Fibroblast of lung (primary cell): ENCODE measurements around the gene PPOX. TPM values are rescaled to one million over a fixed set of nuclear protein-coding genes. Genes with fewer than 3 reads are reported as not detected.

ENCODE experiments used
- DNase-seq, 2 donors: peaks; one replicate each; pipeline versions ENCODE4 v3.0.0 to v3.0.0-alpha.2; 2010; ENCODE audit warnings: low read depth in 2 of 2
- H2AFZ ChIP-seq: 2 replicates; pipeline ENCODE4 v1.5.1; 2012; ENCODE audit warnings: low read length, control low read depth, inconsistent platforms
- H3K27ac ChIP-seq: 2 replicates; pipeline ENCODE4 v1.5.1; 2011; ENCODE audit warnings: low read length, control low read depth; ENCODE audit not compliant: insufficient read depth
- H3K27me3 ChIP-seq: 2 replicates; pipeline ENCODE4 v1.5.1; 2011; ENCODE audit warnings: mild to moderate bottlenecking, low read length; ENCODE audit not compliant: control insufficient read depth, insufficient read depth
- H3K36me3 ChIP-seq: 2 replicates; pipeline ENCODE4 v1.5.1; 2011; ENCODE audit warnings: low read length; ENCODE audit not compliant: control insufficient read depth, insufficient read depth
- H3K4me1 ChIP-seq: 2 replicates; pipeline ENCODE4 v1.5.1; 2011; ENCODE audit warnings: low read length; ENCODE audit not compliant: control insufficient read depth, insufficient read depth; ENCODE audit errors: extremely low read depth
- H3K4me2 ChIP-seq: 2 replicates; pipeline ENCODE4 v1.5.1; 2011; ENCODE audit warnings: low read length, control low read depth; ENCODE audit not compliant: insufficient read depth; ENCODE audit errors: extremely low read depth
- H3K4me3 ChIP-seq, 4 experiments: fragments of 200-600 bp in 1 of 4; sonication (generic) in 1 of 4; replicated peaks in 1 of 4; 2 replicates each; pipeline ENCODE4 v1.5.1; 2011 to 2016; ENCODE audit warnings: low read length in 4 of 4, low read depth in 3 of 4, mild to moderate bottlenecking in 3 of 4, control low read depth in 2 of 4, inconsistent platforms in 1 of 4, mixed read lengths in 1 of 4; ENCODE audit not compliant: insufficient read depth in 1 of 4; ENCODE audit errors: control extremely low read depth in 1 of 4
- H3K79me2 ChIP-seq: 2 replicates; pipeline ENCODE4 v1.5.1; 2012; ENCODE audit warnings: mild to moderate bottlenecking, low read length, inconsistent platforms; ENCODE audit not compliant: control insufficient read depth, insufficient read depth
- H3K9ac ChIP-seq: 2 replicates; pipeline ENCODE4 v1.5.1; 2011; ENCODE audit warnings: mild to moderate bottlenecking, low read length, control low read depth; ENCODE audit not compliant: insufficient read depth
- H3K9me3 ChIP-seq: 2 replicates; pipeline ENCODE4 v1.5.1; 2012; ENCODE audit warnings: low read depth, low read length; ENCODE audit not compliant: control insufficient read depth, insufficient read depth
- H4K20me1 ChIP-seq: 2 replicates; pipeline ENCODE4 v1.5.1; 2011; ENCODE audit warnings: low read length; ENCODE audit not compliant: control insufficient read depth, insufficient read depth; ENCODE audit errors: extremely low read depth
- EZH2 ChIP-seq: IDR thresholded peaks from 2 replicates; pipeline ENCODE4 v1.5.1; 2012; ENCODE audit warnings: low read length, control low read depth, mild to moderate bottlenecking; ENCODE audit errors: missing control alignments
- polyA plus RNA-seq, 2 donors: library from polyadenylated mRNA; depleted of rRNA in 1 of 2; stranded (reverse) in 1 of 2; unstranded in 1 of 2; fragments of >200 nt; gene quantifications; 2 replicates each; pipeline ENCODE4 v1.2.1, GENCODE V29; 2011 to 2012; ENCODE audit warnings: missing spikeins in 1 of 2
- total RNA-seq: library from RNA; depleted of rRNA; stranded (reverse); fragments of >200 nt; gene quantifications from 2 replicates; pipeline ENCODE4 v1.2.1, GENCODE V29; 2014
- TF ChIP-seq, protein P1 (sequence below), 2 donors: IDR thresholded peaks in 1 of 2; conservative IDR thresholded peaks in 1 of 2; 1 replicate in 1 of 2; 2 replicates in 1 of 2; pipeline ENCODE4 v1.5.1; 2011 to 2012; ENCODE audit warnings: low read length in 2 of 2, control low read depth in 1 of 2, inconsistent platforms in 1 of 2, low read depth in 1 of 2, mild to moderate bottlenecking in 1 of 2

PPOX gene
- total and polyA plus RNA-seq, 2 donors (not counting 1 experiment from before 2014, with no cell fraction given), result 5.6 to 12.2 TPM

GRCh38 chr1:161201836-161202712 is 35.8 kb downstream of the PPOX start, which contains the start of gene NDUFS2:
NDUFS2 (plus strand) TSS chr1:161202367; CDS start chr1:161202386, 19 bp downstream.
- Histone ChIP-seq H3K4me3 (peak within 1 kb of the TSS; percentile 93 to 100 (median 98)), H3K9ac (peak within 1 kb of the TSS; percentile 94), H3K9me3 (no peaks in the 10 kb centered on the region), H4K20me1 (no peaks in the 10 kb centered on the region), H2AFZ (peak within 1 kb of the TSS; percentile 70), H3K4me2 (peak within 1 kb of the TSS; percentile 97), H3K36me3 (peaks cover 2% of the 10 kb centered on the region), H3K27ac (peak within 1 kb of the TSS; percentile 95), H3K79me2 (peaks cover 32% of the 10 kb centered on the region), H3K4me1 (peaks cover 46% of the 10 kb centered on the region), H3K27me3 (no peaks in the 10 kb centered on the region)
- TF ChIP-seq EZH2, result no peak
- TF ChIP-seq, protein P1, sequence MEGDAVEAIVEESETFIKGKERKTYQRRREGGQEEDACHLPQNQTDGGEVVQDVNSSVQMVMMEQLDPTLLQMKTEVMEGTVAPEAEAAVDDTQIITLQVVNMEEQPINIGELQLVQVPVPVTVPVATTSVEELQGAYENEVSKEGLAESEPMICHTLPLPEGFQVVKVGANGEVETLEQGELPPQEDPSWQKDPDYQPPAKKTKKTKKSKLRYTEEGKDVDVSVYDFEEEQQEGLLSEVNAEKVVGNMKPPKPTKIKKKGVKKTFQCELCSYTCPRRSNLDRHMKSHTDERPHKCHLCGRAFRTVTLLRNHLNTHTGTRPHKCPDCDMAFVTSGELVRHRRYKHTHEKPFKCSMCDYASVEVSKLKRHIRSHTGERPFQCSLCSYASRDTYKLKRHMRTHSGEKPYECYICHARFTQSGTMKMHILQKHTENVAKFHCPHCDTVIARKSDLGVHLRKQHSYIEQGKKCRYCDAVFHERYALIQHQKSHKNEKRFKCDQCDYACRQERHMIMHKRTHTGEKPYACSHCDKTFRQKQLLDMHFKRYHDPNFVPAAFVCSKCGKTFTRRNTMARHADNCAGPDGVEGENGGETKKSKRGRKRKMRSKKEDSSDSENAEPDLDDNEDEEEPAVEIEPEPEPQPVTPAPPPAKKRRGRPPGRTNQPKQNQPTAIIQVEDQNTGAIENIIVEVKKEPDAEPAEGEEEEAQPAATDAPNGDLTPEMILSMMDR (conservative IDR thresholded peaks at IDR 0.05 in 1 of 2, IDR thresholded peaks at IDR 0.05 in 1 of 2; ENCODE audit: low read depth in 1 of 2, low read length in 2 of 2), result peak; percentile 8 to 23
- DNase-seq, result peak; percentile 99

GRCh38 chr1:161206411-161207140 is 40.4 kb downstream of the PPOX start:
- peak in 1 of 2 donors; percentile 91 for DNase-seq
- Histone ChIP-seq H3K9ac (peak overlapping the region; percentile 56), H3K27me3 (no peaks in the 10 kb centered on the region), H3K79me2 (peaks cover 28% of the 10 kb centered on the region), H3K27ac (peak overlapping the region; percentile 87), H3K4me2 (no peak overlapping the region), H4K20me1 (no peaks in the 10 kb centered on the region), H3K4me1 (peaks cover 11% of the 10 kb centered on the region), H3K36me3 (peaks cover 13% of the 10 kb centered on the region), H3K9me3 (no peaks in the 10 kb centered on the region), H2AFZ (no peak overlapping the region), H3K4me3 (no peak overlapping the region)
- TF ChIP-seq, protein P1 (conservative IDR thresholded peaks at IDR 0.05 in 1 of 2, IDR thresholded peaks at IDR 0.05 in 1 of 2; ENCODE audit: low read depth in 1 of 2, low read length in 2 of 2), result no peak
- no peak for TF ChIP-seq EZH2

DNA sequence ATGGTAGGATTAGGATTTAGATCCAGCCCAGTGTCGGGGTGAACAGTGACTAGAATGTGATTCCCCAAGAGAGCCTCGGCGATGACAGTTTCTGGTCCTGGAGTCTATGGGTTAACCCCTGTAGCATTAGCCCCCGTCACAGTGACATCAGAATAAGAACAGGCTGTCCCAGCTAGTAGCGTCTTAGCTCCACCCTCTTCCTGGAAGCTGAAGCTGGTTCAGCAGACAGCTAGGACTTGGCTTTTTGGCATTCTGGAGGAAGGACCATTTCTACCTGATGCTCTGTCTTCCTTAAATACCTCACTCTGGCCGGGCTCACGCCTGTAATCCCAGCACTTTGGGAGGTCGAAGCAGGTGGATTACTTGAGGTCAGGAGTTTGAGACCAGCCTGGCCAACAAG is 40.9 kb downstream of the PPOX start:
- Histone ChIP-seq H3K4me3 (peak overlapping the region in 1 of 4 experiments; percentile 1), H3K4me1 (peaks cover 8% of the 10 kb centered on the region), H2AFZ (no peak overlapping the region), H3K36me3 (peaks cover 13% of the 10 kb centered on the region), H3K9me3 (no peaks in the 10 kb centered on the region), H4K20me1 (no peaks in the 10 kb centered on the region), H3K27me3 (no peaks in the 10 kb centered on the region), H3K79me2 (peaks cover 28% of the 10 kb centered on the region), H3K27ac (peak overlapping the region; percentile 87), H3K4me2 (no peak overlapping the region), H3K9ac (peak overlapping the region; percentile 36)
- TF ChIP-seq, protein P1 (conservative IDR thresholded peaks at IDR 0.05 in 1 of 2, IDR thresholded peaks at IDR 0.05 in 1 of 2; ENCODE audit: low read depth in 1 of 2, low read length in 2 of 2), result no peak
- no peak for TF ChIP-seq EZH2
- DNase-seq, result peak in 1 of 2 donors; percentile 95
